ENCODE measurements around the gene PSMB9.

Gene PSMB9

DNA sequence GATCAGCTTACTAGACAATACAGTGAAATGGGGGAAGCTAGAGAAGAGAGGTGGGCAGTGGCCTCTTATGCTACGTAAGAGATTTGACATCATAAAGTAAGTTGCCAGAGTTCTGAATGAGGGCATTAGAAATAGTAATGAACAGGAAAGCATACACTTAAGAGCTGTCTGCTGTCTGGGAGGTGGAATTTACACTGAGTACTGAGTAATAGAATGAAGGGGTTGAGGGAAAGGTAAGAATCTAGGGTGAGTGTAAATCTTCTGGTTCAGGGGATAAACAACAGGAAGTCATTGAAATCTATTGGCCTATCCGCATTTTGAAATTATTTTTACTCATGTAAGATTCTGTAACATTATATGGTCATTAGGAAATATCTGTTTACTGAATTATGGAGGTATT lies 51.1 kb downstream of the PSMB9 start:
- DNase-seq (ENCODE audit: low read depth), result no peak

DNA sequence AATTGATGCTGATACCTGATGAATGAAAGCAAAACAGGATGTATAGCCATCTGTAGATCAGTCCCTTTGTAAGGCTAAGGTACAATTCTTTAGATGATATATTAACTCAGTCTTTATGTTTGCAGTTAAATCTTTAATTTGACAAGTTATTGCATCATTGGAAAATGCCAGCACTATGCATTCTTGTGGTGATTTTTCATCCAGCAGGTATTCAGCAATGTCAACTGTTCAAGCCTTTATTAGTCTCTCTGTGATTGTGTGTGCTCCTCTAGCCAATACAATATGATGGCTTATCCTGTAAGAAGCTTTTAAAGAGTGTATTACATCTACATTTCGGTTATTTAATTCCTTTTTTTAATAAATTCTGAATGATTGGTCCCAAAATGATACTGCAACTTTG lies 52.5 kb downstream of the PSMB9 start:
- no peak for DNase-seq (ENCODE audit: low read depth)

DNA sequence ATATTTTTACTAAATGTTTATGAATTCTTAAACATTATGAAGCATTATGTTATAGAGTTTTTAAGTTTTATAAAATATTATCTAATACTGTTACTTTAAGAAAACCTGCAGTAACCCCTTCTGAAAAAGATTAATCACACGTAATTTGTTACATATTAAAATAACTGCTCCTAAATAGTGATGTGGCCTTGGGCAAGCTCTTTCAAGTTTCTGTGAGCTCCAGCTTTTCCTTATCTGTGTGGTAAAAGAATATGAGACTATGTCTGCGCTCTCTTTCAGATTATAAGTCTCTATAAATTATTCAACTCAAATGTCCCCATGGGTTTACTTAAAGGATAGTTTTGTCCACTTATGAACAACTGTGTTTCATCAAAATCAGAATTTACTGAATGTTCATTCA lies 54.9 kb downstream of the PSMB9 start:
- no peak for DNase-seq (ENCODE audit: low read depth)
